K562 (cell line): Measurements from ENCODE around the gene PKLR. TPM values are rescaled to one million over a fixed set of nuclear protein-coding genes. Genes with fewer than 3 reads are reported as not detected.

Experiments used
- AFF1 ChIP-seq, 2 experiments: fragments of 450-650 bp; IDR thresholded peaks; 2 replicates each; pipeline ENCODE4 v1.6.1; 2018; ENCODE audit warnings: mild to moderate bottlenecking in 2 of 2, low read depth in 1 of 2; ENCODE audit not compliant: partially characterized antibody in 2 of 2
- CBFB ChIP-seq: sonication (generic); formaldehyde crosslinking; IDR thresholded peaks from 2 replicates; pipeline ENCODE4 v1.4.0; 2020; ENCODE audit warnings: mild to moderate bottlenecking, missing genetic modification reagents
- E2F3 ChIP-seq: fragments of 250-450 bp; sonication (Bioruptor Pico); IDR thresholded peaks from 2 replicates; pipeline ENCODE4 v1.4.0; 2020; ENCODE audit warnings: mild to moderate bottlenecking
- ESRRB ChIP-seq: fragments of 250-450 bp; sonication (Bioruptor Pico); IDR thresholded peaks from 2 replicates; pipeline ENCODE4 v1.5.0; 2020; ENCODE audit warnings: mild to moderate bottlenecking, moderate library complexity, borderline replicate concordance
- FIP1L1 ChIP-seq: fragments of 200-400 bp; formaldehyde crosslinking; IDR thresholded peaks from 2 replicates; pipeline ENCODE4 v1.6.1; 2018; ENCODE audit warnings: mild to moderate bottlenecking, low read depth, low read length; ENCODE audit not compliant: poor library complexity, severe bottlenecking
- HDGF ChIP-seq: fragments of 450-650 bp; IDR thresholded peaks from 2 replicates; pipeline ENCODE4 v1.6.1; 2016
- KAT7 ChIP-seq: sonication (generic); formaldehyde crosslinking; IDR thresholded peaks from 2 replicates; pipeline ENCODE4 v1.8.0; 2022; ENCODE audit warnings: missing genetic modification reagents, mild to moderate bottlenecking, borderline replicate concordance
- MBD2 ChIP-seq: sonication (generic); IDR thresholded peaks from 2 replicates; pipeline ENCODE4 v1.6.1; 2016; ENCODE audit warnings: low read depth, borderline replicate concordance
- MLX ChIP-seq, 2 experiments: fragments of 450-650 bp in 1 of 2; sonication (generic) in 1 of 2; formaldehyde crosslinking; conservative IDR thresholded peaks; 2 replicates each; pipeline versions ENCODE4 v1.4.0 to v1.8.1; 2020 to 2022; ENCODE audit warnings: mild to moderate bottlenecking in 1 of 2, missing genetic modification reagents in 1 of 2
- NFE2L1 ChIP-seq: fragments of 450-650 bp; IDR thresholded peaks from 2 replicates; pipeline ENCODE4 v1.6.1; 2016; ENCODE audit warnings: missing genetic modification characterization, low read depth, mild to moderate bottlenecking, missing compliant biosample characterization, moderate library complexity, borderline replicate concordance
- NR1H2 ChIP-seq: sonication (generic); formaldehyde crosslinking; IDR thresholded peaks from 2 replicates; pipeline ENCODE4 v1.4.0; 2020; ENCODE audit warnings: mild to moderate bottlenecking, missing genetic modification reagents
- OTX1 ChIP-seq: fragments of 450-650 bp; formaldehyde crosslinking; IDR thresholded peaks from 2 replicates; pipeline ENCODE4 v1.4.0; 2022; ENCODE audit warnings: mild to moderate bottlenecking
- PCBP1 ChIP-seq: fragments of 200-400 bp; formaldehyde crosslinking; IDR thresholded peaks from 2 replicates; pipeline ENCODE4 v1.6.1; 2018; ENCODE audit warnings: mild to moderate bottlenecking, low read depth, low read length; ENCODE audit not compliant: poor library complexity, severe bottlenecking
- PHTF2 ChIP-seq: fragments of 250-450 bp; sonication (Bioruptor Pico); IDR thresholded peaks from 2 replicates; pipeline ENCODE4 v1.5.0; 2021; ENCODE audit warnings: mild to moderate bottlenecking
- PTRF ChIP-seq: fragments of 450-650 bp; IDR thresholded peaks from 2 replicates; pipeline ENCODE4 v1.6.1; 2016; ENCODE audit warnings: mild to moderate bottlenecking, missing genetic modification characterization, missing compliant biosample characterization
- RBM22 ChIP-seq: fragments of 200-400 bp; formaldehyde crosslinking; IDR thresholded peaks from 2 replicates; pipeline ENCODE4 v1.6.1; 2018; ENCODE audit warnings: low read length, low read depth; ENCODE audit not compliant: poor library complexity, severe bottlenecking
- SMAD2 ChIP-seq: fragments of 150-350 bp; IDR thresholded peaks from 2 replicates; pipeline ENCODE4 v1.6.1; 2014; ENCODE audit warnings: low read depth, mild to moderate bottlenecking, low read length
- ZBTB9 ChIP-seq: fragments of 450-650 bp; formaldehyde crosslinking; IDR thresholded peaks from 2 replicates; pipeline ENCODE4 v1.4.0; 2020; ENCODE audit warnings: mild to moderate bottlenecking, moderate library complexity
- ZFP30 ChIP-seq: fragments of 250-450 bp; sonication (Bioruptor Pico); IDR thresholded peaks from 2 replicates; pipeline ENCODE4 v1.8.0; 2022; ENCODE audit warnings: moderate library complexity, mild to moderate bottlenecking, inconsistent platforms, borderline replicate concordance
- ZNF766 ChIP-seq: fragments of 200-800 bp; sonication (Bioruptor generic); conservative IDR thresholded peaks from 2 replicates; pipeline ENCODE4 v1.6.1; 2016; ENCODE audit warnings: missing genetic modification characterization, missing compliant biosample characterization
- ZNF77 ChIP-seq: fragments of 250-450 bp; sonication (Bioruptor Pico); IDR thresholded peaks from 2 replicates; pipeline ENCODE4 v1.5.0; 2020
- polyA plus RNA-seq, 8 experiments: library from polyadenylated mRNA; depleted of rRNA in 4 of 8; stranded (reverse) in 5 of 8; unstranded in 3 of 8; fragments of >200 nt; fragmentation: Nextera tagmentation in 2 of 8; fragmentation: Illumina TruSeq in 1 of 8; extraction: Ambion mirVana in 2 of 8; extraction: Trizol in 1 of 8; gene quantifications; 2 replicates each; pipeline versions ENCODE4 v1.2.1 to v1.2.3, GENCODE V29; 2011 to 2014; ENCODE audit warnings: inconsistent platforms in 1 of 8, missing spikeins in 1 of 8
- total RNA-seq, 7 experiments: library from RNA; depleted of rRNA in 6 of 7; stranded (reverse); fragments of >200 nt in 6 of 7; fragmentation: Illumina TruSeq in 2 of 7; extraction: Trizol in 2 of 7; gene quantifications; 2 replicates each; pipeline versions ENCODE4 v1.2.1 to v1.2.3, GENCODE V29; 2011 to 2021; ENCODE audit warnings: low replicate concordance in 1 of 7

Gene PKLR
- total and polyA plus RNA-seq, 9 of the 15 experiments (the other 6 are each of a cell fraction or from before 2014, with no cell fraction given) = 10.7 to 78.4 (median 38.2) TPM

- TF ChIP-seq NFE2L1 (tag) (no peak), ESRRB (CRISPR knock-in tag) (no peak), ZNF766 (CRISPR knock-in tag) (no peak), KAT7 (peak; percentile 63; the same call in 1 of the 2 replicates), PHTF2 (CRISPR knock-in tag) (no peak), SMAD2 (no peak), PCBP1 (no peak), PTRF (tag) (no peak), NR1H2 (CRISPR knock-in tag) (no peak), FIP1L1 (no peak), E2F3 (no peak), MBD2 (0 out of 2 replicates have a peak, but pooled peaks have one; percentile 19), HDGF (no peak), CBFB (no peak), ZBTB9 (no peak), RBM22 (no peak), ZNF77 (CRISPR knock-in tag) (no peak), OTX1 (CRISPR knock-in tag) (no peak), AFF1 (IDR thresholded peaks at IDR 0.05; ENCODE audit: low read depth in 1 of 2, partially characterized antibody in 2 of 2) (no peak), ZFP30 (CRISPR knock-in tag) (no peak), MLX (CRISPR knock-in tag; conservative IDR thresholded peaks at IDR 0.05) (no peak)
These were observed at the start of gene PKLR (continued) for GRCh38 chr1:155301342-155301841.
